ENCODE measurements around the gene CCDC184.
"Not testable (repeated sequence)": the region's sequence is repeated elsewhere in the genome, so short reads cannot be mapped to it uniquely, and the experiment has no call there.

CCDC184 gene

GRCh38 chr12:48180424-48180823 is 3.0 kb upstream of the CCDC184 start:
- no peak for DNase-seq

- DNase-seq = no peak
Measured at GRCh38 chr12:48180857-48181495, 2.5 kb upstream of the CCDC184 start.

GRCh38 chr12:48182631-48183030 is 813 bp upstream of the CCDC184 start:
- DNase-seq = no peak

- no peak for DNase-seq
Measured at GRCh38 chr12:48183876-48184548, 568 bp downstream of the CCDC184 start.

DNA sequence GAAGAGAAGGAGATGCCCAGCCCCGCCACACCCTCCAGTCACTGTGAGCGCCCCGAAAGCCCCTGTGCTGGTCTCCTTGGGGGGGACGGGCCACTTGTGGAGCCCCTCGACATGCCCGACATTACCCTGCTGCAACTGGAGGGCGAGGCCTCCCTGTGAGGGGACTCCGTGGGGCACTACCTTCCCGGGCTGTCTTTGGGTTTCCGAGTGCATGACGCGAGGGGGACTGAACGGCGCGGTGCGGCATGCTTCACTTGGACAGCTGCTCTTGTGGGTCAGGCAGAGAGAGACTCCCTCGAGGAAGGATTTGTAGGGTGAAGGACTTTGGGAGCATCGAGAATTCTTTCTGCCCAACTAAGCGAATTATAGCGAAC is 1.1 kb downstream of the CCDC184 start:
- DNase-seq = no peak

- DNase-seq = no peak
Measured at GRCh38 chr12:48185181-48185919, 1.9 kb downstream of the CCDC184 start.

- no peak for DNase-seq
Measured at GRCh38 chr12:48187916-48188695, 4.7 kb downstream of the CCDC184 start.

- peak; percentile 70 for DNase-seq
Measured at GRCh38 chr12:48189331-48190125, 6.1 kb downstream of the CCDC184 start.

DNA sequence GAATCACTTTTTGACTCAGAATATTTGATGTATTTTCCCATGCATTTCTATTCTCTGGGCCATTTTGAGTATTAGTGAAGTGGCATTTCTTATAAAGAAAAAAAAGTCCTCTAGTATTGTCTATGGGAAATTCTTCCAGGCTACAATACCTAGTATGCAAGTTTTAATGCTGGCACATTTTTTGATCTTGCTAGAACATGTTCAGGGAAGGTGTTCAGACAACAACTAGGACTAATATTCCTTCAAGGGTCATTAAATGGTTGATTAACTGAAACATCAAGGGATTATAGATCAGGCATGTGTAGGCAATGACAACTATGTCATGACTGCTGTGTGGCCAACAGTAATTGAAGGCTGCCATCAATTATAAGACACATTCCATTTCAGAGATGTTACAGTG is 7.7 kb downstream of the CCDC184 start:
- DNase-seq = no peak

DNA sequence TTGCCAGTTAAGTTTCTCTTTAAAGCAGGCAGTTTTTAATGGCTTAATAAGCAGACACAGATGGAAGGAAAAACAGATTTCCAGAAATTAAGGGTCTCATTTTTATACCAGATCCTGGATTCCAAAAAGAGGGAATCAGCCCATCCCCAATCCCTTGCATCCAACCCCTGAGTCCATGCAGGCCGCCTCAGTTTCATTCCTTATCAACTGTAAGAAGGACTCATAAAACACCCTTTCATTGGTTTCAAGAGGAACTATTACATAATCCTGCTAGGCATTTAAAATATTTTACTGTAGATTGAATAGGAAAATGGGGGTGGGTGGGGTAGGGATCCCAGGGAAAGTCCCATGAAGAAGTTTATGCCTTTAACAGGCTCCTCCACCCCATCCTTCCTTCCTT is 9.4 kb downstream of the CCDC184 start:
- DNase-seq = no peak

- no peak for DNase-seq
Measured at GRCh38 chr12:48193623-48194022, 10.2 kb downstream of the CCDC184 start.

- no peak for DNase-seq
Measured at GRCh38 chr12:48194799-48195201, 11.4 kb downstream of the CCDC184 start.

GRCh38 chr12:48197549-48197970 is 14.1 kb downstream of the CCDC184 start:
- DNase-seq = no peak

- DNase-seq = peak; percentile 56
Measured at GRCh38 chr12:48197971-48198671, 14.7 kb downstream of the CCDC184 start.

DNA sequence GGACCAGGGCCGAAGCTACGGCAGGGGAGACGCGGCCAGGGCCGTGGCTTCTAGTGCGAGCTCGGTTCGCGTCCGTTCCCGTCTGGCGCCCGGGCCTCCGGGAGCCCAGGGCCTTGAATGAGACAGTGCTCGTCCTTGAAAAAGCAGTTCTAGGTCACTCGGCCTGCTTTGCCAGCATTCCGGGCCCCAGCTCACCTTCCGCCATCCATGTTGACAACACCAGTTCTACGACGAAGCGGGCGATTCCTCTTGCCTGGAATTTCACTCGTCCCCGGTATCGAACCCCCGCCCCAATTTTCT is 15.2 kb downstream of the CCDC184 start:
- DNase-seq = no peak

DNA sequence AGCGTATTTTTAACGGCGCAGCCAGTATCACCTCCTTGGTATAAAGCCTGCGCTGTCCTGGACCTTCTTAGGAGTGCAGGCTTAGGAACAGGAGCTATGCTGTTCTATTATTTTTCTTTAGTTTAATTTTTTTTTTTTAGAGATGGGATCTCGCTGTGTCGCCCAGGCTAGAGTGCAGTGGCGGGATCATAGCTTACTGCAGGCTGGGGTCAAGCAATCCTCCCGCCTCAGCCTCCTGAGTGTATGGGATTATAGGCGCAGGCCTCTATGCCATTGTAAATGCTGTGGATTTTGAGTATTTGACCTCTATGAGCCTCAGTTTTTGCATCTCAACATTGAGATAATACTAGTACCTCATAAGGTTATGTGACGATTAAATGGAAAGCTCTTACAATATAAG is 15.5 kb downstream of the CCDC184 start:
- DNase-seq = no peak

GRCh38 chr12:48199774-48200221 is 16.4 kb downstream of the CCDC184 start:
- DNase-seq = no peak

DNA sequence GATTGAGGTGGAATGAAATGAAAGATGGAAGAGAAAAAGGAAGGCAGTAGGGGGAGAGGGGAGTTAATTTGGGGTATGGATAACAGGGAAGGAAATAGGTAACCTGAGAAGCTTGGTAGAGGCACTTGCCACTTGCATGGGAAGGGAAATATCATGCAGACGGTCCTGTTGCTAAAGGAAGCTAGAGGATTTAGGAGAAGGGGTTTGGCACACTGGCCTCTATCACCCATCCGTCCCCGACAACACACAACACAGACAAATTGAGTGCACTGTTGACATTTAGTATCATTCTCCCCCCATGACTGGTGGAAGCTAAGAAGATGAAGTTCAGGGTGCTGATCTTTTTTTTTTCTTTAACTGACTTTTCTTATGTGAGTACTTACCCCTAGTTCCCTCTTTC is 17.6 kb downstream of the CCDC184 start:
- no peak for DNase-seq

GRCh38 chr12:48201516-48201915 is 18.1 kb downstream of the CCDC184 start:
- DNase-seq = no peak

- DNase-seq = no peak
Measured at GRCh38 chr12:48202766-48203165, 19.3 kb downstream of the CCDC184 start.

DNA sequence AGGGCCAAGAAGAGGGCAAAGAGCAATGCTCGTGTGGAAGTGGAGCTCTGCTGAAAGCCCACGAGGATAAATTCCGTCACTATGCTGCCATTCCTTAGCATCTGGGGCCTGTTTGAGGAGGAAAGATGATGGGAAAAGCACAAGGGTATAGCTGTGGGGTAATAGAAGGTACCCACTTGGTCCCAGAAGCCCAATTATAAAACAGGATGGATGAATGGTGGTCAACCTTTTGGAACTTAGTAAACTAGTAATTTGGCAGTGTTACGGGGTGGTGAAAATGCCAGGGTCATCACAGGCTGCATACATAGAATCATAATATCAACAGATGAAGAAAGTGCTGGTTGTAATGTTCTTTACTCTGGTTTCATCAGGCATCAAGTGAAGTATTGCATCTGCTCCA is 19.7 kb downstream of the CCDC184 start, which contains the start of gene OR10AD1:
TSS of gene OR10AD1 (minus strand) at position 101 of the 400 bp plus-strand sequence. CDS start at position 101, 0 bp downstream.
- no peak for DNase-seq

DNA sequence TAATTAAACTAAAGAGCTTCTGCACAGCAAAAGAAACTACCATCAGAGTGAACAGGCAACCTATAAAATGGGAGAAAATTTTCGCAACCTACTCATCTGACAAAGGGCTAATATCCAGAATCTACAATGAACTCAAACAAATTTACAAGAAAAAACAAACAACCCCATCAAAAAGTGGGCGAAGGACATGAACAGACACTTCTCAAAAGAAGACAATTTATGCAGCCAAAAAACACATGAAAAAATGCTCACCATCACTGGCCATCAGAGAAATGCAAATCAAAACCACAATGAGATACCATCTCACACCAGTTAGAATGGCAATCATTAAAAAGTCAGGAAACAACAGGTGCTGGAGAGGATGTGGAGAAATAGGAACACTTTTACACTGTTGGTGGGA is 26.1 kb downstream of the CCDC184 start:
- not testable (repeated sequence) for DNase-seq
